CD14-positive monocyte (primary cell): Measurements from ENCODE around the gene BRINP3. TPM values are rescaled to one million over a fixed set of nuclear protein-coding genes. Genes with fewer than 3 reads are reported as not detected.

ENCODE experiments used
- DNase-seq, 3 donors: peaks; one replicate each; pipeline ENCODE4 v3.0.0-alpha.2; 2011 to 2022
- H2AFZ ChIP-seq: 2 replicates; pipeline ENCODE4 v1.6.0; 2012; ENCODE audit warnings: mild to moderate bottlenecking, low read depth, low read length, inconsistent platforms; ENCODE audit not compliant: insufficient read depth, poor library complexity, severe bottlenecking
- H3K27ac ChIP-seq, 2 donors: 1 replicate in 1 of 2; 2 replicates in 1 of 2; pipeline ENCODE4 v1.5.1; 2012 to 2013; ENCODE audit warnings: low read length in 2 of 2, control low read depth in 1 of 2, inconsistent platforms in 1 of 2, low read depth in 1 of 2, mild to moderate bottlenecking in 1 of 2
- H3K27me3 ChIP-seq, 2 donors: one replicate each; pipeline versions ENCODE4 v1.6.0 to v1.6.1; 2011 to 2013; ENCODE audit warnings: low read length in 2 of 2; ENCODE audit not compliant: control insufficient read depth in 2 of 2, insufficient read depth in 2 of 2
- H3K36me3 ChIP-seq, 2 donors: replicated peaks in 1 of 2; 1 replicate in 1 of 2; 2 replicates in 1 of 2; pipeline versions ENCODE4 v1.5.1 to v1.6.1; 2012 to 2013; ENCODE audit warnings: low read length in 2 of 2, control low read depth in 1 of 2, inconsistent platforms in 1 of 2, mild to moderate bottlenecking in 1 of 2; ENCODE audit not compliant: insufficient read depth in 2 of 2, control insufficient read depth in 1 of 2
- H3K4me1 ChIP-seq, 2 donors: 1 replicate in 1 of 2; 2 replicates in 1 of 2; pipeline versions ENCODE4 v1.5.1 to v1.6.1; 2012 to 2013; ENCODE audit warnings: low read length in 2 of 2, control low read depth in 1 of 2, inconsistent platforms in 1 of 2, mild to moderate bottlenecking in 1 of 2, moderate library complexity in 1 of 2; ENCODE audit not compliant: insufficient read depth in 2 of 2, control insufficient read depth in 1 of 2
- H3K4me2 ChIP-seq: replicated peaks from 2 replicates; pipeline ENCODE3; 2012; ENCODE audit warnings: low read length, moderate library complexity, mild to moderate bottlenecking; ENCODE audit not compliant: poor library complexity, severe bottlenecking; ENCODE audit errors: extremely low read depth
- H3K4me3 ChIP-seq, 3 experiments: fragments of 200-600 bp in 1 of 3; sonication (generic) in 1 of 3; replicated peaks in 1 of 3; 1 replicate in 2 of 3; 2 replicates in 1 of 3; pipeline ENCODE4 v1.5.1; 2011 to 2013; ENCODE audit warnings: low read length in 3 of 3, mild to moderate bottlenecking in 3 of 3, control low read depth in 2 of 3, low read depth in 2 of 3, inconsistent platforms in 1 of 3, moderate library complexity in 1 of 3
- H3K79me2 ChIP-seq: 2 replicates; pipeline ENCODE4 v1.6.0; 2012; ENCODE audit warnings: mild to moderate bottlenecking, control low read depth, inconsistent platforms, low read length, moderate library complexity; ENCODE audit not compliant: insufficient read depth
- H3K9ac ChIP-seq: 2 replicates; pipeline ENCODE4 v1.6.0; 2017; ENCODE audit warnings: low read length, mild to moderate bottlenecking; ENCODE audit not compliant: insufficient read depth, poor library complexity, severe bottlenecking
- H3K9me3 ChIP-seq, 2 donors: replicated peaks in 1 of 2; 1 replicate in 1 of 2; 2 replicates in 1 of 2; pipeline versions ENCODE4 v1.5.1 to v1.6.1; 2012 to 2013; ENCODE audit warnings: low read length in 2 of 2, control low read depth in 1 of 2; ENCODE audit not compliant: control insufficient read depth in 1 of 2, insufficient read depth in 1 of 2
- H4K20me1 ChIP-seq: 2 replicates; pipeline ENCODE4 v1.6.0; 2012; ENCODE audit warnings: mild to moderate bottlenecking, low read length, control low read depth, moderate library complexity; ENCODE audit not compliant: insufficient read depth
- H3K27ac Mint-ChIP-seq, 7 donors: one replicate each; pipeline ENCODE4 v1.8.0; 2020; ENCODE audit warnings: mild to moderate bottlenecking in 7 of 7, mixed read lengths in 7 of 7, moderate library complexity in 6 of 7, inconsistent platforms in 2 of 7
- H3K27me3 Mint-ChIP-seq, 3 donors: one replicate each; pipeline ENCODE4 v1.8.0; 2021 to 2022; ENCODE audit warnings: low read depth in 3 of 3, mild to moderate bottlenecking in 3 of 3, mixed read lengths in 3 of 3, moderate library complexity in 3 of 3, inconsistent platforms in 1 of 3
- H3K36me3 Mint-ChIP-seq, 2 donors: one replicate each; pipeline ENCODE4 v1.8.0; 2020; ENCODE audit warnings: mixed read lengths in 2 of 2, inconsistent platforms in 1 of 2, mild to moderate bottlenecking in 1 of 2
- H3K4me1 Mint-ChIP-seq: one replicate; pipeline ENCODE4 v1.8.0; 2020; ENCODE audit warnings: mild to moderate bottlenecking, mixed read lengths
- H3K4me3 Mint-ChIP-seq, 2 donors: one replicate each; pipeline ENCODE4 v1.8.0; 2020; ENCODE audit warnings: mild to moderate bottlenecking in 2 of 2, mixed read lengths in 2 of 2, moderate library complexity in 1 of 2
- H3K9me3 Mint-ChIP-seq, 7 donors: one replicate each; pipeline ENCODE4 v1.8.0; 2020 to 2022; ENCODE audit warnings: mixed read lengths in 7 of 7, mild to moderate bottlenecking in 6 of 7, moderate library complexity in 6 of 7, inconsistent platforms in 2 of 7
- WGBS: methylation state at CpG from one replicate; pipeline ENCODE4 v1.1.5; 2013; ENCODE audit warnings: missing lambda C conversion rate; ENCODE audit not compliant: insufficient coverage; 5-methylcytosine and 5-hydroxymethylcytosine counted together
- intact Hi-C, 2 donors: fragments of 100-400 bp; cut with micrococcal nuclease; formaldehyde crosslinking; loops; one replicate each; pipeline versions ENCODE4 v1.15.0 to v1.15.1; 2023
- polyA plus RNA-seq, 3 donors: library from polyadenylated mRNA; depleted of rRNA in 1 of 3; unstranded in 2 of 3; stranded (reverse) in 1 of 3; fragments of 300-500 nt in 2 of 3; fragments of >200 nt in 1 of 3; fragmentation: Illumina TruSeq in 2 of 3; gene quantifications; 1 replicate in 2 of 3; 2 replicates in 1 of 3; pipeline ENCODE4 v1.2.3, GENCODE V29; 2012 to 2021
- TF ChIP-seq, protein P1 (sequence below): fragments of 200-600 bp; IDR thresholded peaks from one replicate; pipeline ENCODE4 v1.8.0; 2022; ENCODE audit warnings: antibody characterized with exemption, mild to moderate bottlenecking

Gene BRINP3
- polyA plus RNA-seq, 3 donors = not detected

GRCh38 chr1:190289897-190290296 lies 187.8 kb downstream of the BRINP3 start:
- H3K27me3 Mint-ChIP-seq = no peaks in the 10 kb centered on the region
- no CpG with 5 or more reads among the region's 2 CpGs for WGBS
- no peak overlapping the region for H3K4me3 Mint-ChIP-seq

DNA sequence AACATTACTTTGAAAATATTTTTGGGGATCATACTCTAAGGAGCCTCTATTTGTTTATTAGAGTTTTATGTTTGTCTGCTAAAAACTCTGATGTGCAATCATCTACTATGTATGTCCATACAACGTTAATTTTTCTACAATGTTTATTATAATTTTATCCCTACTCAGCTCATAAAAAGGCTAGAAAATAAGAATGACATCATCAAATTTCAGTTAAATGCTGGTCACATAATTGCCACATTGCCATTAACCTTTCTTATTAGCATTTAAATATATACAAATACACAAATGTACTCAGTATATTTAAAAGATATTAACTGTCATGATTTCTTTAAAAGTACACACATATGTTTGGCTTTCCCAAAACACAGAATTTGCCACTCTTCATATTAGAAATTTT lies 191.6 kb downstream of the BRINP3 start:
- no peaks in the 10 kb centered on the region for H3K9me3 ChIP-seq
- H2AFZ ChIP-seq = no peak overlapping the region
- Mint-ChIP-seq H3K4me3 (no peak overlapping the region), H3K4me1 (no peaks in the 10 kb centered on the region), H3K36me3 (no peaks in the 10 kb centered on the region), H3K27me3 (no peaks in the 10 kb centered on the region), H3K9me3 (no peaks in the 10 kb centered on the region), H3K27ac (no peak overlapping the region)
- no peak overlapping the region for H3K27ac ChIP-seq
- no peak for DNase-seq
- H3K4me3 ChIP-seq = no peak overlapping the region
- no peaks in the 10 kb centered on the region for H3K79me2 ChIP-seq
- TF ChIP-seq, protein P1, sequence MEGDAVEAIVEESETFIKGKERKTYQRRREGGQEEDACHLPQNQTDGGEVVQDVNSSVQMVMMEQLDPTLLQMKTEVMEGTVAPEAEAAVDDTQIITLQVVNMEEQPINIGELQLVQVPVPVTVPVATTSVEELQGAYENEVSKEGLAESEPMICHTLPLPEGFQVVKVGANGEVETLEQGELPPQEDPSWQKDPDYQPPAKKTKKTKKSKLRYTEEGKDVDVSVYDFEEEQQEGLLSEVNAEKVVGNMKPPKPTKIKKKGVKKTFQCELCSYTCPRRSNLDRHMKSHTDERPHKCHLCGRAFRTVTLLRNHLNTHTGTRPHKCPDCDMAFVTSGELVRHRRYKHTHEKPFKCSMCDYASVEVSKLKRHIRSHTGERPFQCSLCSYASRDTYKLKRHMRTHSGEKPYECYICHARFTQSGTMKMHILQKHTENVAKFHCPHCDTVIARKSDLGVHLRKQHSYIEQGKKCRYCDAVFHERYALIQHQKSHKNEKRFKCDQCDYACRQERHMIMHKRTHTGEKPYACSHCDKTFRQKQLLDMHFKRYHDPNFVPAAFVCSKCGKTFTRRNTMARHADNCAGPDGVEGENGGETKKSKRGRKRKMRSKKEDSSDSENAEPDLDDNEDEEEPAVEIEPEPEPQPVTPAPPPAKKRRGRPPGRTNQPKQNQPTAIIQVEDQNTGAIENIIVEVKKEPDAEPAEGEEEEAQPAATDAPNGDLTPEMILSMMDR = no peak
- H3K27me3 ChIP-seq = no peaks in the 10 kb centered on the region
- no CpG with 5 or more reads among the region's 1 CpG for WGBS
- H3K4me2 ChIP-seq = no peak overlapping the region
- H3K4me1 ChIP-seq = no peaks in the 10 kb centered on the region
- no peaks in the 10 kb centered on the region for H4K20me1 ChIP-seq
- H3K36me3 ChIP-seq = no peaks in the 10 kb centered on the region
- no peak overlapping the region for H3K9ac ChIP-seq
- intact Hi-C loops = no loop called here

More at GRCh38 chr1:190289897-190290296, 187.8 kb downstream of the BRINP3 start:
- Histone ChIP-seq H3K27me3 (no peaks in the 10 kb centered on the region), H3K36me3 (no peaks in the 10 kb centered on the region), H3K9ac (no peak overlapping the region), H3K4me2 (no peak overlapping the region), H3K9me3 (peaks cover 0 to 4% of the 10 kb centered on the region in 2 donors), H3K79me2 (no peaks in the 10 kb centered on the region), H2AFZ (no peak overlapping the region), H3K27ac (no peak overlapping the region), H3K4me1 (no peaks in the 10 kb centered on the region), H3K4me3 (no peak overlapping the region), H4K20me1 (no peaks in the 10 kb centered on the region)
- no peaks in the 10 kb centered on the region for H3K36me3 Mint-ChIP-seq
- intact Hi-C loops = no loop called here
- TF ChIP-seq, protein P1 = no peak
- no peak overlapping the region for H3K27ac Mint-ChIP-seq
- no peaks in the 10 kb centered on the region for H3K4me1 Mint-ChIP-seq
- no peak for DNase-seq
- peaks cover 0 to 3% (median 0%) of the 10 kb centered on the region in 7 donors for H3K9me3 Mint-ChIP-seq
